Right atrium auricular region (tissue), 2 donors: ENCODE measurements around the gene DKKL1. TPM values are rescaled to one million over a fixed set of nuclear protein-coding genes. Genes with fewer than 3 reads are reported as not detected.
"Not testable (repeated sequence)": the region's sequence is repeated elsewhere in the genome, so short reads cannot be mapped to it uniquely, and the experiment has no call there.

Experiments used
- DNase-seq: peaks from one replicate; pipeline ENCODE4 v3.0.0-alpha.2; 2019; ENCODE audit warnings: low spot score
- H3K27ac ChIP-seq, 2 donors: fragments of 200-600 bp; sonication (generic); 1 replicate in 1 of 2; 2 replicates in 1 of 2; pipeline ENCODE4 v1.5.1; 2016 to 2019
- H3K27me3 ChIP-seq, 2 donors: fragments of 200-600 bp; sonication (generic); one replicate each; pipeline versions ENCODE4 v1.5.1 to v1.6.0; 2017 to 2019
- H3K36me3 ChIP-seq: fragments of 200-600 bp; sonication (generic); one replicate; pipeline ENCODE4 v1.5.1; 2016
- H3K4me1 ChIP-seq, 2 donors: fragments of 200-600 bp; sonication (generic); one replicate each; pipeline versions ENCODE4 v1.5.1 to v1.6.0; 2017 to 2019
- H3K4me3 ChIP-seq, 2 donors: fragments of 200-600 bp; sonication (generic); 1 replicate in 1 of 2; 2 replicates in 1 of 2; pipeline ENCODE4 v1.5.1; 2017 to 2019; ENCODE audit warnings: mild to moderate bottlenecking in 1 of 2, moderate library complexity in 1 of 2
- H3K9me3 ChIP-seq, 2 donors: fragments of 200-600 bp; sonication (generic); one replicate each; pipeline ENCODE4 v1.5.1; 2019
- CTCF ChIP-seq, 2 donors: fragments of 200-600 bp; sonication (generic); IDR thresholded peaks; one replicate each; pipeline ENCODE4 v1.5.1; 2019; ENCODE audit warnings: antibody characterized with exemption in 2 of 2
- total RNA-seq, 2 donors: library from RNA; depleted of rRNA; stranded (reverse); fragments of >200 nt; gene quantifications; one replicate each; pipeline ENCODE4 v1.1.0, GENCODE V29; 2016

The DKKL1 gene
- total RNA-seq, result not detected

- Histone ChIP-seq H3K4me1 (peaks cover 0 to 22% of the 10 kb centered on the region in 2 donors), H3K4me3 (peak within 1 kb of the TSS; percentile 82 to 91), H3K27ac (peak within 1 kb of the TSS; percentile 97), H3K27me3 (no peaks in the 10 kb centered on the region), H3K36me3 (peaks cover 12% of the 10 kb centered on the region), H3K9me3 (no peaks in the 10 kb centered on the region)
- DNase-seq, result peak; percentile 100
- TF ChIP-seq CTCF (IDR thresholded peaks at IDR 0.05), result no peak
Measured at GRCh38 chr19:49363268-49364082, at the start of gene DKKL1. TSS of gene DKKL1 (plus strand) at chr19:49363877. CDS start at chr19:49363999, 122 bp downstream.

GRCh38 chr19:49315111-49315510 is 48.6 kb upstream of the DKKL1 start:
- Histone ChIP-seq H3K27ac (no peak overlapping the region), H3K9me3 (peaks cover 0 to 18% of the 10 kb centered on the region in 2 donors), H3K4me1 (no peaks in the 10 kb centered on the region), H3K27me3 (no peaks in the 10 kb centered on the region), H3K36me3 (peaks cover 21% of the 10 kb centered on the region), H3K4me3 (no peak overlapping the region)
- peak; percentile 36 for DNase-seq
- no peak for TF ChIP-seq CTCF (IDR thresholded peaks at IDR 0.05)

- no peak for TF ChIP-seq CTCF (IDR thresholded peaks at IDR 0.05)
- Histone ChIP-seq H3K27ac (no peak overlapping the region), H3K4me3 (no peak overlapping the region), H3K27me3 (no peaks in the 10 kb centered on the region), H3K36me3 (peaks cover 12% of the 10 kb centered on the region), H3K4me1 (no peaks in the 10 kb centered on the region), H3K9me3 (peaks cover 0 to 30% of the 10 kb centered on the region in 2 donors)
- no peak for DNase-seq
Measured at GRCh38 chr19:49316284-49316683, 47.4 kb upstream of the DKKL1 start.

- no peaks in the 10 kb centered on the region for H3K4me1 ChIP-seq
- TF ChIP-seq CTCF (IDR thresholded peaks at IDR 0.05), result no peak
- no peaks in the 10 kb centered on the region for H3K27me3 ChIP-seq
- H3K36me3 ChIP-seq, result peaks cover 14% of the 10 kb centered on the region
- peaks cover 0 to 48% of the 10 kb centered on the region in 2 donors for H3K9me3 ChIP-seq
- no peak for DNase-seq
- no peak overlapping the region for H3K4me3 ChIP-seq
- no peak overlapping the region for H3K27ac ChIP-seq
Measured at GRCh38 chr19:49318296-49318695, 45.4 kb upstream of the DKKL1 start.

- Histone ChIP-seq H3K27me3 (no peaks in the 10 kb centered on the region), H3K4me1 (no peaks in the 10 kb centered on the region), H3K9me3 (peaks cover 0 to 30% of the 10 kb centered on the region in 2 donors), H3K4me3 (no peak within 1 kb of the TSS), H3K27ac (no peak within 1 kb of the TSS), H3K36me3 (peaks cover 8% of the 10 kb centered on the region)
- peak; percentile 21 for DNase-seq
- TF ChIP-seq CTCF (IDR thresholded peaks at IDR 0.05), result no peak
Measured at GRCh38 chr19:49324801-49325576, 38.7 kb upstream of the DKKL1 start, which contains the start of gene SLC6A16. TSS of gene SLC6A16 (minus strand) at chr19:49325191. CDS start at chr19:49311347, 13,844 bp downstream.

- H3K4me1 ChIP-seq, H3K27ac ChIP-seq, H3K27me3 ChIP-seq, H3K4me3 ChIP-seq: not testable (repeated sequence)
- H3K9me3 ChIP-seq, result peaks cover 0 to 23% of the 10 kb centered on the region in 2 donors
- DNase-seq, result peak; percentile 52
- peaks cover 15% of the 10 kb centered on the region for H3K36me3 ChIP-seq
Measured at GRCh38 chr19:49325756-49326155, 37.9 kb upstream of the DKKL1 start.
